HEK293T (cell line): Measurements from ENCODE around the gene EVA1A.

Experiments
- BHLHE40 ChIP-seq: fragments of 450-650 bp; IDR thresholded peaks from 2 replicates; pipeline ENCODE4 v1.6.1; 2016; ENCODE audit warnings: mild to moderate bottlenecking, moderate library complexity, borderline replicate concordance
- ELF4 ChIP-seq: fragments of 450-650 bp; IDR thresholded peaks from 2 replicates; pipeline ENCODE4 v1.6.1; 2017; ENCODE audit warnings: antibody characterized with exemption
- FOXK2 ChIP-seq: fragments of 450-650 bp; IDR thresholded peaks from 2 replicates; pipeline ENCODE4 v1.6.1; 2016; ENCODE audit warnings: mild to moderate bottlenecking
- NFRKB ChIP-seq: fragments of 450-650 bp; IDR thresholded peaks from 2 replicates; pipeline ENCODE4 v1.6.1; 2016; ENCODE audit warnings: mild to moderate bottlenecking, moderate library complexity
- SP1 ChIP-seq: fragments of 450-650 bp; IDR thresholded peaks from 2 replicates; pipeline ENCODE4 v1.6.1; 2017
- ZNF384 ChIP-seq: fragments of 450-650 bp; IDR thresholded peaks from 2 replicates; pipeline ENCODE4 v1.6.1; 2016

- no peak for TF ChIP-seq NFRKB
- TF ChIP-seq FOXK2 = no peak
- TF ChIP-seq ZNF384 = no peak
- TF ChIP-seq SP1 = no peak
- no peak for TF ChIP-seq BHLHE40
- TF ChIP-seq ELF4 = no peak
Measured at GRCh38 chr2:75559680-75560021, 1.1 kb downstream of the EVA1A start.
